ENCODE measurements around the gene COL4A1. TPM values are rescaled to one million over a fixed set of nuclear protein-coding genes. Genes with fewer than 3 reads are reported as not detected.

COL4A1 gene
- total RNA-seq, 2 experiments from 2014 or later, result 0.08 to 0.16 TPM

GRCh38 chr13:110232142-110232541 is 74.8 kb downstream of the COL4A1 start:
- H3K36me3 ChIP-seq (ENCODE audit: insufficient read depth, low read length), result no peaks in the 10 kb centered on the region
- H3K9me3 Mint-ChIP-seq, result no peaks in the 10 kb centered on the region
- no peak for DNase-seq
- no peak for ATAC-seq (ENCODE audit: poor library complexity)
- no peaks in the 10 kb centered on the region for H3K4me1 ChIP-seq (ENCODE audit: insufficient read depth, low read length)
- intact Hi-C loops (cut with DNase I, micrococcal nuclease), result no loop called here
- H3K27me3 Mint-ChIP-seq, result peaks cover 41% of the 10 kb centered on the region
- no peak overlapping the region for H3K27ac ChIP-seq (ENCODE audit: low read depth in 1 of 2, low read length in 2 of 2)
- no peaks in the 10 kb centered on the region for H3K9me3 ChIP-seq (ENCODE audit: control insufficient read depth in 1 of 2, insufficient read depth in 1 of 2, low read length in 2 of 2)
- TF ChIP-seq CTCF (IDR thresholded peaks at IDR 0.05), result no peak
- H3K36me3 Mint-ChIP-seq (ENCODE audit: low read depth), result no peaks in the 10 kb centered on the region
- peaks cover 9 to 19% of the 10 kb centered on the region in 2 experiments for H3K27me3 ChIP-seq (ENCODE audit: control insufficient read depth in 1 of 2, insufficient read depth in 2 of 2, low read length in 2 of 2)
- no peaks in the 10 kb centered on the region for H3K4me1 Mint-ChIP-seq (ENCODE audit: low read depth)
- POLR2A ChIA-PET, result no interaction called here
- H3K4me3 ChIP-seq (ENCODE audit: low read length), result no peak overlapping the region
- CTCF ChIA-PET, result no interaction called here
- no peak overlapping the region for H3K27ac Mint-ChIP-seq
- H3K4me3 Mint-ChIP-seq, result no peak overlapping the region

GRCh38 chr13:110231348-110232047 is 75.5 kb downstream of the COL4A1 start:
- no peaks in the 10 kb centered on the region for H3K9me3 ChIP-seq (ENCODE audit: control insufficient read depth in 1 of 2, insufficient read depth in 1 of 2, low read length in 2 of 2)
- intact Hi-C loops (cut with DNase I, micrococcal nuclease), result no loop called here
- H3K27me3 ChIP-seq (ENCODE audit: control insufficient read depth in 1 of 2, insufficient read depth in 2 of 2, low read length in 2 of 2), result peaks cover 3 to 13% of the 10 kb centered on the region in 2 experiments
- H3K4me1 Mint-ChIP-seq (ENCODE audit: low read depth), result no peaks in the 10 kb centered on the region
- CTCF ChIA-PET, result no interaction called here
- no peak for TF ChIP-seq CTCF (IDR thresholded peaks at IDR 0.05)
- no peak overlapping the region for H3K4me3 ChIP-seq (ENCODE audit: low read length)
- no peak for DNase-seq
- H3K9me3 Mint-ChIP-seq, result no peaks in the 10 kb centered on the region
- no peak overlapping the region for H3K27ac ChIP-seq (ENCODE audit: low read depth in 1 of 2, low read length in 2 of 2)
- H3K27ac Mint-ChIP-seq, result no peak overlapping the region
- H3K27me3 Mint-ChIP-seq, result peaks cover 39% of the 10 kb centered on the region
- H3K36me3 Mint-ChIP-seq (ENCODE audit: low read depth), result no peaks in the 10 kb centered on the region
- no peak overlapping the region for H3K4me3 Mint-ChIP-seq
- no peaks in the 10 kb centered on the region for H3K36me3 ChIP-seq (ENCODE audit: insufficient read depth, low read length)
- no peak for ATAC-seq (ENCODE audit: poor library complexity)
- H3K4me1 ChIP-seq (ENCODE audit: insufficient read depth, low read length), result no peaks in the 10 kb centered on the region
- POLR2A ChIA-PET, result no interaction called here

GRCh38 chr13:110230661-110231347 is 76.2 kb downstream of the COL4A1 start:
- DNase-seq (no peak), ATAC-seq (ENCODE audit: poor library complexity) (no peak)
- H3K4me1 ChIP-seq (ENCODE audit: insufficient read depth, low read length), result no peaks in the 10 kb centered on the region
- Mint-ChIP-seq H3K9me3 (no peaks in the 10 kb centered on the region), H3K4me1 (ENCODE audit: low read depth) (no peaks in the 10 kb centered on the region), H3K36me3 (ENCODE audit: low read depth) (no peaks in the 10 kb centered on the region), H3K27me3 (peaks cover 35% of the 10 kb centered on the region), H3K27ac (no peak overlapping the region), H3K4me3 (no peak overlapping the region)
- no peaks in the 10 kb centered on the region for H3K9me3 ChIP-seq (ENCODE audit: control insufficient read depth in 1 of 2, insufficient read depth in 1 of 2, low read length in 2 of 2)
- peaks cover 3 to 11% of the 10 kb centered on the region in 2 experiments for H3K27me3 ChIP-seq (ENCODE audit: control insufficient read depth in 1 of 2, insufficient read depth in 2 of 2, low read length in 2 of 2)
- H3K36me3 ChIP-seq (ENCODE audit: insufficient read depth, low read length), result no peaks in the 10 kb centered on the region
- ChIA-PET CTCF (no interaction called here), POLR2A (no interaction called here)
- H3K27ac ChIP-seq (ENCODE audit: low read depth in 1 of 2, low read length in 2 of 2), result no peak overlapping the region
- intact Hi-C loops (cut with DNase I, micrococcal nuclease), result no loop called here
- H3K4me3 ChIP-seq (ENCODE audit: low read length), result no peak overlapping the region
- no peak for TF ChIP-seq CTCF (IDR thresholded peaks at IDR 0.05)

Measured in CD4-positive, alpha-beta T cell (primary cell).